PFSK-1 (cell line): ENCODE data around the gene PHACTR1.

Experiments
- FOXP2 ChIP-seq: optimal IDR thresholded peaks from 2 replicates; pipeline ENCODE3; 2011; ENCODE audit warnings: borderline replicate concordance, control low read depth, inconsistent platforms; ENCODE audit not compliant: insufficient read depth; ENCODE audit errors: extremely low read length, extremely low read depth
- POLR2AphosphoS5 ChIP-seq: IDR thresholded peaks from 2 replicates; pipeline ENCODE4 v1.6.1; 2012; ENCODE audit warnings: low read depth, mild to moderate bottlenecking, control low read depth, low read length, moderate library complexity
- REST ChIP-seq, 2 experiments: IDR thresholded peaks; 2 replicates each; pipeline versions ENCODE4 v1.6.1 to v1.8.0; 2011 to 2012; ENCODE audit warnings: low read depth in 2 of 2, low read length in 2 of 2, control low read depth in 1 of 2, inconsistent platforms in 1 of 2, mild to moderate bottlenecking in 1 of 2, moderate library complexity in 1 of 2; ENCODE audit not compliant: insufficient read depth in 1 of 2
- TAF1 ChIP-seq: IDR thresholded peaks from 2 replicates; pipeline ENCODE4 v1.6.1; 2012; ENCODE audit warnings: low read length, control low read depth, borderline replicate concordance; ENCODE audit not compliant: insufficient read depth

- no peak for TF ChIP-seq REST (IDR thresholded peaks at IDR 0.05; ENCODE audit: insufficient read depth in 1 of 2, low read depth in 2 of 2, low read length in 2 of 2)
- no peak for TF ChIP-seq POLR2AphosphoS5
- TF ChIP-seq FOXP2 = no peak
- TF ChIP-seq TAF1 = no peak
Measured at GRCh38 chr6:12842658-12843057, 126.1 kb downstream of the PHACTR1 start.
